ENCODE results near the gene CYP24A1.

The CYP24A1 gene

DNA sequence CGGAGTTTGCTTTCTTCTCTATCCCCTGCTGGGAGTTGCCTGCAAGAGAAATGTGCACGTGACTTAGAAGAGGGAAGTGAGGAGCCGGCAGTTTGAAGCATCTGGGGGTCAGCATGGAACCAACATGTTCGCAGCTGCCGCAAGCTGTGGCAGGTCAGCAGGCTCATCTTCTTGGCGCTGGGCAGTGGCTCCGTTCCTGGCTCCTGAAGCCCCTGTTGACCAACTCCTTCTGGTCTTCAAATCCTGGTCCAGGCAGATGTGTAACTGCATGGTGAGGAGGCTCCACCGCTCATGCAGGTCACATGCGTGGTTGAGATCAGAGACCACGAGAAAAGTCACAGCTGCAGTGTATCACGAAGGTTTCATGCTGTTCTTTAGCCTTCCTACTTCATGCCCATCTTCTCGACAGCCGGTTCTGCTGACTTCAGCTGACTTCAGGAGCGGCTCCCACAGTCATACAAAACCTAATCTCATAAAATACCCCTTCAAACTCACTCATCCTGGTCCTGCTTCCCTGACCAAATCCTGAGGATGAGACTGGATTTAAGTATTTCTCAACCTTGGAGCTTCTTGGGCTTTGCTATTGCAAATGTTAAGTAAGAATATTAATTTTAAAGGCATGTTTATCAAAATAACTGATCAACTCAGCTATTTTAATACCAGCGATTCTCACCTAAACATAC, 58.5 kb downstream of the CYP24A1 start:
- no peak for DNase-seq

GRCh38 chr20:54114109-54114508, 59.7 kb downstream of the CYP24A1 start:
- no peak for DNase-seq

GRCh38 chr20:54113566-54113965, 60.2 kb downstream of the CYP24A1 start:
- DNase-seq, result no peak

GRCh38 chr20:54112221-54112884, 61.4 kb downstream of the CYP24A1 start:
- no peak for DNase-seq

- no peak for DNase-seq
Observed at GRCh38 chr20:54111460-54111859, 62.3 kb downstream of the CYP24A1 start.

GRCh38 chr20:54110457-54110856, 63.3 kb downstream of the CYP24A1 start:
- DNase-seq, result no peak

GRCh38 chr20:54110041-54110440, 63.7 kb downstream of the CYP24A1 start:
- DNase-seq, result no peak

- DNase-seq, result no peak
Observed at GRCh38 chr20:54108817-54109216, 65.0 kb downstream of the CYP24A1 start.

- no peak for DNase-seq
Observed at GRCh38 chr20:54108326-54108642, 65.5 kb downstream of the CYP24A1 start.

GRCh38 chr20:54107600-54108325, 66.0 kb downstream of the CYP24A1 start:
- no peak for DNase-seq

DNA sequence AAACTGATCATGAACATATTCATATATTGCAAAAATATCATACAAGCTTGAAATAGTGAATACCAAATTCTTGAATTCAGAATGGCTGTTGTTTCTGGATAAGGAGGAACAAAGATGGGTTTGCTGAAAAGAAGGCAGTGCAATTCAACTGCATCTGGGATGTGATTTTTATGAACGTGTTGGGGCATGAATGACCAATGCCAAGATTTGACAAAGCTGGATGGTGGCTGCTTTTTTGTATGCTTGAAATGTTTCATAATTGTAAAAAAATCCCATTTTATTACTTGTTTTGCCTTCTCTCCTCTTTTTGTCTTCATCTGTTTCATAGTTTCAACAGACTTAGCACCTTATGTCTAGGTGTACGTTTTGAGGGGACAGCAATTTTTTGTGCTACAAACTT, 66.6 kb downstream of the CYP24A1 start:
- DNase-seq, result no peak

- no peak for DNase-seq
Observed at GRCh38 chr20:54106162-54106561, 67.6 kb downstream of the CYP24A1 start.

DNA sequence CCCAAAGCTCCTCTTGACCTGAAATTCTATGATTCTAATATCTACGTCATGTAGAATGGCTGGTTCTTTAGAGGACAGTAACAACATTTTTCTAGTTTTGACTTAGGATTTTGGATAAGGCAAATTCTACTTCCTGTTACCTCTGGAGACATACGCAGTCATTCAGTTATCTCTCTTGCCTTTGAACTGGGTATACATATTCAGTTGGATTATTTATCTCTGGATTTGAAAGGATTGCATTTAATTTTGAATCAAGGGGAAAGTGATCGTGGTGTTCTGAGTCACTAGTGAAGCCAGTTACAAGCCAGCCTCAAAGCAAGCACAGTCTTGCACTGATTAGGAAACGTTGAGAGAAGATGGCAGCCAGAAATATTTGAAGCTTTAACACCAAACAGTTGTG, 68.1 kb downstream of the CYP24A1 start:
- DNase-seq, result no peak

DNA sequence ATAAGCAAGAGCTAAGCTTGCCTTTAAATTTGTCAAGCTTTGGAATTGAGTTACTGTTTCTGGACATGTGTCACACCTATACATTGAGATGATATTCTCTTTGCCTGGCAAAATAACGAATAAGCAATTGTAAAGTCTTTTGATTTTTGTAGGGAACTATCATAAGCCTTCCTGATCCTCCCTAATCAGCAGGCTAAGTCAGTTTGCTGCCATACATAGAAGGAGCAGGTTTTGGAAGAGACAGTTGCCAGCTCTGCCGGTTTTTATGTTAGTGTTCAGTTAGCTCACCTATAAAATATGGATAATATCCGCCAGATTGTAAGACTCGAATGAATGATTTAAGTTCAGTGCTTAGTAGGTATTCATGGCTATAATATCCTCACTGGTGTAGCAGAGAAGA, 69.0 kb downstream of the CYP24A1 start:
- DNase-seq, result no peak

- no peak for DNase-seq
Observed at GRCh38 chr20:54103762-54104600, 69.8 kb downstream of the CYP24A1 start.

Measured in anterior cingulate cortex (tissue), 58 donors.